Activated CD4-positive, CD25-positive, alpha-beta regulatory T cell (primary cell): ENCODE results near the gene PACSIN1.
"Not testable (repeated sequence)": the region's sequence is repeated elsewhere in the genome, so short reads cannot be mapped to it uniquely, and the experiment has no call there.

Source experiments
- DNase-seq, 4 experiments: peaks; one replicate each; lab custom pipeline; 2025; lab: John Stamatoyannopoulos, UW

PACSIN1 gene

GRCh38 chr6:34457742-34458735 is 7.8 kb upstream of the PACSIN1 start:
- no peak for DNase-seq

GRCh38 chr6:34459899-34460593 is 5.8 kb upstream of the PACSIN1 start:
- DNase-seq: peak in 2 of 4 experiments; percentile 10 to 26

GRCh38 chr6:34460796-34461507 is 4.9 kb upstream of the PACSIN1 start:
- DNase-seq: no peak

- no peak for DNase-seq
Observed at GRCh38 chr6:34462010-34462409, 3.9 kb upstream of the PACSIN1 start.

GRCh38 chr6:34462551-34462971 is 3.3 kb upstream of the PACSIN1 start:
- DNase-seq: no peak

GRCh38 chr6:34463299-34463698 is 2.6 kb upstream of the PACSIN1 start:
- no peak for DNase-seq

GRCh38 chr6:34463849-34464248 is 2.0 kb upstream of the PACSIN1 start:
- DNase-seq: no peak

- no peak for DNase-seq
Observed at GRCh38 chr6:34466242-34467185, 638 bp downstream of the PACSIN1 start.

GRCh38 chr6:34468378-34468892 is 2.6 kb downstream of the PACSIN1 start:
- no peak for DNase-seq

- no peak for DNase-seq
Observed at GRCh38 chr6:34469499-34469898, 3.6 kb downstream of the PACSIN1 start.

- no peak for DNase-seq
Observed at GRCh38 chr6:34472425-34472824, 6.5 kb downstream of the PACSIN1 start.

- DNase-seq: no peak
Observed at GRCh38 chr6:34473967-34474366, 8.1 kb downstream of the PACSIN1 start.

- no peak for DNase-seq
Observed at GRCh38 chr6:34474754-34475153, 8.9 kb downstream of the PACSIN1 start.

GRCh38 chr6:34475238-34475682 is 9.4 kb downstream of the PACSIN1 start:
- DNase-seq: no peak

GRCh38 chr6:34475767-34476328 is 10.0 kb downstream of the PACSIN1 start:
- no peak for DNase-seq

- DNase-seq: no peak
Observed at GRCh38 chr6:34476447-34476846, 10.6 kb downstream of the PACSIN1 start.

- no peak for DNase-seq
Observed at GRCh38 chr6:34476921-34477320, 11.0 kb downstream of the PACSIN1 start.

- DNase-seq: no peak
Observed at GRCh38 chr6:34478796-34479195, 12.9 kb downstream of the PACSIN1 start.

GRCh38 chr6:34483781-34484180 is 17.9 kb downstream of the PACSIN1 start:
- not testable (repeated sequence) for DNase-seq

GRCh38 chr6:34484391-34484790 is 18.5 kb downstream of the PACSIN1 start:
- no peak for DNase-seq
